Choroid plexus epithelial cell (primary cell): Measurements from ENCODE around the gene CCDC127.

ENCODE experiments used
- DNase-seq: peaks from one replicate; pipeline ENCODE4 v3.0.0-alpha.2; 2010; ENCODE audit warnings: low read depth
- H3K4me3 ChIP-seq: 2 replicates; pipeline ENCODE4 v1.5.1; 2011; ENCODE audit warnings: low read depth, mild to moderate bottlenecking, control low read depth, low read length, moderate library complexity
- CTCF ChIP-seq: conservative IDR thresholded peaks from 2 replicates; pipeline ENCODE4 v1.5.1; 2011; ENCODE audit warnings: low read depth, mild to moderate bottlenecking, control low read depth, inconsistent platforms, low read length, moderate library complexity

The CCDC127 gene

GRCh38 chr5:187617-188451 lies 30.1 kb downstream of the CCDC127 start:
- no peak for TF ChIP-seq CTCF
- peak; percentile 17 for DNase-seq
- H3K4me3 ChIP-seq, result no peak overlapping the region

GRCh38 chr5:187042-187431 lies 30.9 kb downstream of the CCDC127 start:
- no peak for TF ChIP-seq CTCF
- no peak overlapping the region for H3K4me3 ChIP-seq
- DNase-seq, result no peak

- DNase-seq, result no peak
- H3K4me3 ChIP-seq, result no peak overlapping the region
- no peak for TF ChIP-seq CTCF
Measured at GRCh38 chr5:186091-187041, 31.6 kb downstream of the CCDC127 start.

- TF ChIP-seq CTCF, result no peak
- H3K4me3 ChIP-seq, result no peak overlapping the region
- DNase-seq, result no peak
Measured at GRCh38 chr5:185095-186070, 32.6 kb downstream of the CCDC127 start.

- H3K4me3 ChIP-seq, result no peak overlapping the region
- no peak for TF ChIP-seq CTCF
- DNase-seq, result no peak
Measured at GRCh38 chr5:184471-184870, 33.5 kb downstream of the CCDC127 start.

GRCh38 chr5:182126-182525 lies 35.8 kb downstream of the CCDC127 start:
- TF ChIP-seq CTCF, result no peak
- DNase-seq, result no peak
- no peak overlapping the region for H3K4me3 ChIP-seq
